Daoy (cell line): ENCODE results near the gene PNN. TPM values are rescaled to one million over a fixed set of nuclear protein-coding genes. Genes with fewer than 3 reads are reported as not detected.
"Not testable (repeated sequence)": the region's sequence is repeated elsewhere in the genome, so short reads cannot be mapped to it uniquely, and the experiment has no call there.

ENCODE experiments used
- DNase-seq: peaks from one replicate; pipeline ENCODE4 v3.0.0-alpha.2; 2015; ENCODE audit warnings: low read depth
- total RNA-seq: library from RNA; depleted of rRNA; stranded (reverse); fragments of >200 nt; shearing (Covaris generic); gene quantifications from 2 replicates; pipeline ENCODE4 v1.2.3, GENCODE V29; 2014

PNN gene
- total RNA-seq, 1 experiment from 2014 or later, result 43.9 TPM

DNA sequence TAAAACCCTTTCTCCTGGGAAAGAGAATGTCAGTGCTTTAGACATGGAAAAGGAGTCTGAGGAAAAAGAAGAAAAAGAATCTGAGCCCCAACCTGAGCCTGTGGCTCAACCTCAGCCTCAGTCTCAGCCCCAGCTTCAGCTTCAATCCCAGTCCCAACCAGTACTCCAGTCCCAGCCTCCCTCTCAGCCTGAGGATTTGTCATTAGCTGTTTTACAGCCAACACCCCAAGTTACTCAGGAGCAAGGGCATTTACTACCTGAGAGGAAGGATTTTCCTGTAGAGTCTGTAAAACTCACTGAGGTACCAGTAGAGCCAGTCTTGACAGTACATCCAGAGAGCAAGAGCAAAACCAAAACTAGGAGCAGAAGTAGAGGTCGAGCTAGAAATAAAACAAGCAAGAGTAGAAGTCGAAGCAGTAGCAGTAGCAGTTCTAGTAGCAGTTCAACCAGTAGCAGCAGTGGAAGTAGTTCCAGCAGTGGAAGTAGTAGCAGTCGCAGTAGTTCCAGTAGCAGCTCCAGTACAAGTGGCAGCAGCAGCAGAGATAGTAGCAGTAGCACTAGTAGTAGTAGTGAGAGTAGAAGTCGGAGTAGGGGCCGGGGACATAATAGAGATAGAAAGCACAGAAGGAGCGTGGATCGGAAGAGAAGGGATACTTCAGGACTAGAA is 6.1 kb downstream of the PNN start:
- no peak for DNase-seq

- DNase-seq, result no peak
Measured at GRCh38 chr14:39181693-39182047, 6.6 kb downstream of the PNN start.

GRCh38 chr14:39182770-39183684 is 8.0 kb downstream of the PNN start:
- DNase-seq, result no peak

DNA sequence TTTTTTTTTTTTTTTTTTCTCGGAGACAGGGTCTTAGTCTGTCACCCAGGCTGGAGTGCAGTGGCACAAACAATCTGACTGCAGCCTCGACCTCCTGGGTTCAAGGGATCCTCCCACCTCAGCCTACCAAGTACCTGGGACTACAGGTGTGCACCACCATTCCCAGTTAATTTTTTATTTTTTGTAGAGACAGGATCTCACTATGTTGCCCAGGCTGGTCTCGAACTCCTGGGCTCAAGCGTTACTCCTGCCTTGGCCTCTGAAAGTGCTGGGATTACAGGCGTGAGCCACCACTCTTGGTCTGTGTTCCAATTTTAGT is 8.6 kb downstream of the PNN start:
- not testable (repeated sequence) for DNase-seq

DNA sequence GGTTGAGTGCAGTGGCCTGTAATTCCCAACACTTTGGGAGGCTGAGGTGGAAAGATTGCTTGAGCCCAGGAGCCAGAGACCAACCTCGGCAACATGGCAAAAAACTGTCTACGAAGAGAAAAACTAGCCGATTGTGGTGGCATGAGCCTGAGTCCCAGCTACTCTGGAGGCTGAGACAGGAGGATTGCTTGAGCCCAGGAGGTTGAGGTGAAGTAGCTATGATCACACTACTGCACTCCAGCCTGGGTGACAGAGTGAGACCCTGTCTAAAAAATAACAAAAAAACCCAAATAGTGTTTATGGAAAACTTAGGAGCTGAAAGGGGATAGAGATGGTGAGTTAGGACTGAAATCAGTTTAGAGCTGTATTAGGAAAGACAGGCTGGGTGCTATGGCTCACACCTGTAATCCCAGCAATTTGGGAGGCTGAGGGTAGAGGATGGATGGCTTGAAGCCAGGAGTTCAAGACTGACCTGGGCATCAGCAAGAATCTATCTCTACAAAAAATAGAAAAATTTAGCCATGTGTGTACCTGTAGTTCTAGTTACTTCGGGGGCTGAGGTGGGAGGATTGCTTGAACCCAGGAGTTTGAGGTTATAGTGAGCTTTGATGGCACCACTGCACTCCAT is 9.7 kb downstream of the PNN start:
- no peak for DNase-seq

- DNase-seq, result no peak
Measured at GRCh38 chr14:39185256-39186049, 10.4 kb downstream of the PNN start.

GRCh38 chr14:39186941-39187525 is 12.0 kb downstream of the PNN start:
- no peak for DNase-seq

DNA sequence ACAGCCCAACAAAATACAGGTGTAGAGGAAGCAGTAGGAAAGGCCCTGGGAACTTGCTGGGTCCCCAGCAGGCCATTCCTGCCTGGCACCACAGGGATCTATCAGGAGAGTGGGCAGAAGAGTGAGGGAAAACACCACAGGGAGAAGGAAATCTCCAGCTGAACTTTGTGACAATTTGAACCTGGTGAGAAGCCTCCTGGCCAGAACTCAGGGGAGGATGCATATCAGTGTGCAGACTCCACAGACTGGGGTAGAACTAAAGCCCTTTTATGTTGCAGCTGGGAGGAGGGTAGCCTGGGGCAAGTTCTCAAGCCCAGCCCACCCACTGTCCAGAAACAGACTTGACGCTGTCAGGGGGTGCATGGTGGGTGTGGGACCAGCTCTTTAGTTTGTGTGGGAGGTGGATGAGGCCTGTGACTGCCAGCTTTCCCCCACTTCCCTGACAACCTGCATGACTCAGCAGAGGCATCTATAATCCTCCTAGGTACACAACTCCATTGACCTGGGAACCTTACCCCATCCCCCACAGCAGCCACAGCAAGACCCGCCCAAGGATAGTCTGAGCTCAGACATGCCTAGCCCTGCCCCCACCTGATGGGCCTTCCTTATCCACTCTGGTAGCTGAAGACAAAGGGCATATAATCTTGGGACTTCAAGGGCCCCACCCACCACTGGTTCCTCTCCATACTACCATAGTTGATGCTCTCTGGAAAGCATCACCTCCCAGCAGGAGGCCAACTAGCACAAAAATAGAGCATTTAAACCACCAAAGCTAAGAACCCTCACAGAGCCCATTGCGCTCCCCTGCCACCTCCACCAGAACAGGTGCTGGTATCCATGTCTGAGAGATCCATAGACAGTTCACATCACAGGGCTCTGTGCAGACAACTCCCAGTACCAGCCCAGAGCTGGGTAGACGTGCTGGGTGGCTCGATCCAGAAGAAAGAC is 28.9 kb downstream of the PNN start:
- no peak for DNase-seq

GRCh38 chr14:39207430-39207829 is 32.4 kb downstream of the PNN start:
- DNase-seq, result not testable (repeated sequence)

DNA sequence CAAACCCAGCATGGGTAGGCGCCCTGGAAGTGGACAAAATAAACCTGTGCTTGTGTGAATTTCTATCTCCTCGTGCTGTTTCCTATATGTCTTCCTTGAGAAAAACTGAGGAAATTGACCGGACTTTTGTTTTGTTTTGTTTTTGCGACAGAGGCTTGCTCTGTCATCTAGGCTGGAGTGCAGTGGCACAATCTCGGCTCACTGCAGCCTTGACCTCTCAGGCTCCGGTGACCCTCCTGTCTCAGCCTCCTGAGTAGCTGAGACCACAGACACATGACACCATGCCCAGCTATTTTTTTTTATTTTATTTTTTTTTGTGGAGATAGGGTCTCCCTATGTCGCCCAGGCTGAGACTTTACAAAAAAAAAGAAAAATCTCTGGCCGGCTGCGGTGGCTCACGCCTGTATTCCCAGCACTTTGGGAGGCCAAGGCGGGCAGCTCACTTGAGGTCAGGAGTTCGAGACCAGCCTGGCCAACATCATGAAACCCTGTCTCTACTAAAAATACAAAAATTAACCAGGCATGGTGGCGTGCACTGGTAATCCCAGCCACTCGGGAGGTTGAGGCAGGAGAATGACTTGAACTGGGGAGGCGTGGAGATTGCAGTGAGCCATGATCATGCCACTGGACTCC is 36.2 kb downstream of the PNN start:
- DNase-seq, result no peak

- DNase-seq, result peak; percentile 55
Measured at GRCh38 chr14:39212034-39212433, 37.0 kb downstream of the PNN start.

DNA sequence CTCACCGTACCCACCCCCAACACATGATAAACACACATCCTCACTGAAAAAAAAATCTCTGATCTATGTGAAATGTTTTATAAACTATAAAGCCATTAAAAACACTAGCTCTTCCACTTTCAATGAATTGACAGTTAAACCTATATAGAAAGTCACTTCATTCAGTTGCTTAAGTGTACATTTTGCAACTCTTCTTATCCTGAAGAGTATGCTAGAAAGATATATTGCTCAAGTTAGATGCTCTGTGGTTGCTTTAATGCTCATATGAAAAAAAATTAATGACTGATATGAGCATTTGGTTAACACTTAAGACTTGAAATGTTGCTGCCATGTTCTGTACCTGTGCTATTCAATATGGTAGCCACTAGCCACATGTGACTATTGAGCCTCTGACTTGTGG is 37.6 kb downstream of the PNN start:
- DNase-seq, result no peak

DNA sequence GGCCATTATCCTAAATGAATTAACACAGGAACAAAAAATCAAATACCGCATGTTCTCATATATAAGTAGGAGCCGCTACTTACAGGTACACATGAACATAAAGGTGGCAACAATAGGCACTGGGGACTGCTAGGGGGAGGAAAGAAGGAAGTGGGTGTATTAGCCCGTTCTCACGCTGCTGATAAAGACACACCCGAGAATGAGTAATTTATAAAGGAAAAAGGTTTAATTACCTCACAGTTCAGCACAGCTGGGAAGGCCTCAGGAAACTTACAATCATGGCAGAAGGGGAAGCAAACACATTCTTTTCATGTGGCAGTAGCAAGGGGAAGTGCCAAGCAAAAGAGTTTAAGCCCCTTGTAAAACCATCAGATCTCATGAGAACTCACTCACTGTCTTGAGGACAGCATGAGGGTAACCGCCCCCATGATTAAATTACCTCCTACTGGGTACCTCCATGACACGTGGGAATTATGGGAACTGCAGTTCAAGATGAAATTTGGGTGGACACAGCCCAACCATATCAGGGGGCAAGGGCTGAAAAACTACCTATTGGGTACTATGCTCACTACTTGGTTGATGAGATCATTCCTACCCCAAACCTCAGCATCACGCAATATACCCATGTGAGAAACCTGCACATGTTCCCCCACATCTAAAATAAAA is 42.3 kb downstream of the PNN start:
- DNase-seq, result peak; percentile 32

GRCh38 chr14:39218171-39218769 is 43.2 kb downstream of the PNN start:
- peak; percentile 25 for DNase-seq

DNA sequence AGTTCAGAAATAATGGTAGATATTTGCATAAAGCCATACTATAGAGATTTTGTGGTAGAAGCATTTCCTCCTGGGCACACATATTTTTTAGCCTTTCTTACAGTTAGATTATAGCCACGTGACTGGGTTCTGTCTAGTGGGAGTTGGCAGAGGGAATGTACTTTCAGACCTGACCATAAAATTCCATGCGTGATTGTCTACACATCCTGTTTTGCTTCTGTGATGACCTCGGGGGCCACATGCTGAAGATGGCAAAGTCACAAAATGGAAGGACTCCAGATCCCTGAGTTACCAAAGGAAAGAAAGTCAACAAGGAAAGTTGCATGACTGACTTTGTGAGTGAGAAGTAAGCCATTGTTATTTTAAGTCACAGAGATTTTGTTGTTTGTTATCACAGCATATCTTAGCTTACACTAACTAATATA is 44.0 kb downstream of the PNN start:
- DNase-seq, result peak; percentile 49

GRCh38 chr14:39220473-39220872 is 45.4 kb downstream of the PNN start:
- not testable (repeated sequence) for DNase-seq

- no peak for DNase-seq
Measured at GRCh38 chr14:39228044-39228443, 53.0 kb downstream of the PNN start.

DNA sequence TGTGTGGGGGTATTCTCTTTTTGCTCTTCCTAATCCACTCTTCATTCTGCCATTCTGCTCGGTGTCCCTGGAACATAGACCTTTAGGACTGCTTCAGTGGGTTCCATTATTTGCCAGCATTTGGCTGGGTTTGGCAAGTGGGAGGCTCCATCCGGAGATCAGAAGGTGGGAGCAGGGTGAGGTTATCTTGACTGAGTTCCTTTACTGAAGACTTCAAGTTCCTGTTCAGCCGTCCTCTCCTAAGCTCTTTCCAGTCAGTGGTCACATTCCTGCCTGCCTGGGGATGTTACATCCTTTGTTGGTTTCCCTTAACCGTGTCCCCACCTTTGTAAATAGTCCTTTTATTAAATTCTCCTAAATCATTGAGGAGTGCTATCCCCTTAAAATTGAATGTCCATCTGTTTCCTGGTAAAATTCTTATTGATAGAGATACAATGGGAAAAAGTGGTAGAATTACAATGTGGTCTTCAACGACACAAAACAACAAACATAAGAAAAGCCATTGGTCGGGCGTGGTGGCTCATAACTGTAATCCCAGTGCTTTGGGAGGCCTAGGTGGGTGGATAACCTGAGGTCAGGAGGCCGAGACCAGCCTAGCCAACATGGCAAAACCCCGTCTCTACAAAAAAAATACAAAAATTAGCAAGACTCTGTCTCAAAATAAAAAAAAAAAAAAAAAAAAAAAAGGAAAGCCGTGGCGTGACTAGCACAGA is 53.6 kb downstream of the PNN start:
- DNase-seq, result no peak

- peak; percentile 37 for DNase-seq
Measured at GRCh38 chr14:39229222-39229543, 54.1 kb downstream of the PNN start.
